SK-N-SH treated with all-trans-retinoic acid at 6 μM for 48 hours (cell line): Measurements from ENCODE around the gene SH3RF1.

ENCODE experiments used
- ATAC-seq: fragments of 200-7000 bp; cut with Tn5 transposase; 3 replicates; pipeline ENCODE4 v1.9.1; 2020; ENCODE audit warnings: mild to moderate bottlenecking, moderate library complexity
- ARNTL ChIP-seq: fragments of 450-650 bp; formaldehyde crosslinking; IDR thresholded peaks from 2 replicates; pipeline ENCODE4 v1.5.0; 2020; ENCODE audit warnings: low read depth, mild to moderate bottlenecking, moderate library complexity, borderline replicate concordance
- BACH2 ChIP-seq: fragments of 250-450 bp; sonication (Bioruptor Pico); IDR thresholded peaks from 2 replicates; pipeline ENCODE4 v1.9.0; 2021; ENCODE audit warnings: mild to moderate bottlenecking, borderline replicate concordance
- CSDC2 ChIP-seq: fragments of 250-450 bp; sonication (Bioruptor Pico); IDR thresholded peaks from 2 replicates; pipeline ENCODE4 v1.5.0; 2020; ENCODE audit warnings: mild to moderate bottlenecking, moderate library complexity
- ESRRG ChIP-seq: fragments of 250-450 bp; sonication (Bioruptor Pico); IDR thresholded peaks from 2 replicates; pipeline ENCODE4 v1.6.1; 2021; ENCODE audit warnings: mild to moderate bottlenecking
- GLIS3 ChIP-seq: fragments of 250-450 bp; sonication (Bioruptor Pico); IDR thresholded peaks from 2 replicates; pipeline ENCODE4 v1.5.0; 2020; ENCODE audit warnings: mild to moderate bottlenecking, moderate library complexity
- ISL1 ChIP-seq: fragments of 250-450 bp; sonication (Bioruptor Pico); IDR thresholded peaks from 2 replicates; pipeline ENCODE4 v2.1.2; 2022; ENCODE audit warnings: mild to moderate bottlenecking, moderate library complexity
- OSR1 ChIP-seq: fragments of 250-450 bp; sonication (Bioruptor Pico); IDR thresholded peaks from 2 replicates; pipeline ENCODE4 v1.8.0; 2022; ENCODE audit warnings: moderate library complexity, mild to moderate bottlenecking, inconsistent platforms
- PPARA ChIP-seq: fragments of 250-450 bp; sonication (Bioruptor Pico); IDR thresholded peaks from 2 replicates; pipeline ENCODE4 v1.5.0; 2020; ENCODE audit warnings: mild to moderate bottlenecking, borderline replicate concordance
- RARB ChIP-seq: fragments of 250-450 bp; sonication (Bioruptor Pico); IDR thresholded peaks from 2 replicates; pipeline ENCODE4 v1.8.0; 2021; ENCODE audit warnings: mild to moderate bottlenecking, moderate library complexity
- SNAI2 ChIP-seq: fragments of 250-450 bp; sonication (Bioruptor Pico); IDR thresholded peaks from 2 replicates; pipeline ENCODE4 v1.5.0; 2020; ENCODE audit warnings: mild to moderate bottlenecking, moderate library complexity
- TCF4 ChIP-seq: fragments of 250-450 bp; sonication (Bioruptor Pico); IDR thresholded peaks from 2 replicates; pipeline ENCODE4 v1.8.0; 2021; ENCODE audit warnings: mild to moderate bottlenecking, moderate library complexity, borderline replicate concordance
- TOX ChIP-seq: fragments of 250-450 bp; sonication (Bioruptor Pico); IDR thresholded peaks from 2 replicates; pipeline ENCODE4 v1.8.0; 2021; ENCODE audit warnings: mild to moderate bottlenecking, moderate library complexity, borderline replicate concordance
- ZC3H10 ChIP-seq: fragments of 250-450 bp; sonication (Bioruptor Pico); IDR thresholded peaks from 2 replicates; pipeline ENCODE4 v1.5.1; 2021; ENCODE audit warnings: mild to moderate bottlenecking, moderate library complexity
- ZFP30 ChIP-seq: fragments of 450-650 bp; formaldehyde crosslinking; IDR thresholded peaks from 2 replicates; pipeline ENCODE4 v1.5.0; 2022; ENCODE audit warnings: mild to moderate bottlenecking, moderate library complexity
- ZNF565 ChIP-seq: fragments of 450-650 bp; formaldehyde crosslinking; conservative IDR thresholded peaks from 2 replicates; pipeline ENCODE4 v1.5.0; 2020; ENCODE audit warnings: low read depth, mild to moderate bottlenecking, moderate library complexity
- ZNF8 ChIP-seq: fragments of 450-650 bp; formaldehyde crosslinking; IDR thresholded peaks from 2 replicates; pipeline ENCODE4 v1.5.0; 2020; ENCODE audit warnings: mild to moderate bottlenecking, moderate library complexity
- TF ChIP-seq, protein P1 (sequence below): fragments of 250-450 bp; sonication (Bioruptor Pico); IDR thresholded peaks from 2 replicates; pipeline ENCODE4 v1.5.1; 2021; ENCODE audit warnings: mild to moderate bottlenecking, moderate library complexity
- TF ChIP-seq, protein P2 (sequence below): fragments of 250-450 bp; sonication (Bioruptor Pico); IDR thresholded peaks from 2 replicates; pipeline ENCODE4 v1.8.0; 2020; ENCODE audit warnings: mild to moderate bottlenecking, moderate library complexity, borderline replicate concordance
- TF ChIP-seq, protein P3 (sequence below): fragments of 250-450 bp; sonication (Bioruptor Pico); IDR thresholded peaks from 2 replicates; pipeline ENCODE4 v1.8.0; 2021; ENCODE audit warnings: low read depth, mild to moderate bottlenecking, moderate library complexity, borderline replicate concordance
- TF ChIP-seq, protein P4 (sequence below): fragments of 250-450 bp; sonication (Bioruptor Pico); IDR thresholded peaks from 2 replicates; pipeline ENCODE4 v1.5.1; 2020; ENCODE audit warnings: low read depth, mild to moderate bottlenecking, moderate library complexity

SH3RF1 gene

DNA sequence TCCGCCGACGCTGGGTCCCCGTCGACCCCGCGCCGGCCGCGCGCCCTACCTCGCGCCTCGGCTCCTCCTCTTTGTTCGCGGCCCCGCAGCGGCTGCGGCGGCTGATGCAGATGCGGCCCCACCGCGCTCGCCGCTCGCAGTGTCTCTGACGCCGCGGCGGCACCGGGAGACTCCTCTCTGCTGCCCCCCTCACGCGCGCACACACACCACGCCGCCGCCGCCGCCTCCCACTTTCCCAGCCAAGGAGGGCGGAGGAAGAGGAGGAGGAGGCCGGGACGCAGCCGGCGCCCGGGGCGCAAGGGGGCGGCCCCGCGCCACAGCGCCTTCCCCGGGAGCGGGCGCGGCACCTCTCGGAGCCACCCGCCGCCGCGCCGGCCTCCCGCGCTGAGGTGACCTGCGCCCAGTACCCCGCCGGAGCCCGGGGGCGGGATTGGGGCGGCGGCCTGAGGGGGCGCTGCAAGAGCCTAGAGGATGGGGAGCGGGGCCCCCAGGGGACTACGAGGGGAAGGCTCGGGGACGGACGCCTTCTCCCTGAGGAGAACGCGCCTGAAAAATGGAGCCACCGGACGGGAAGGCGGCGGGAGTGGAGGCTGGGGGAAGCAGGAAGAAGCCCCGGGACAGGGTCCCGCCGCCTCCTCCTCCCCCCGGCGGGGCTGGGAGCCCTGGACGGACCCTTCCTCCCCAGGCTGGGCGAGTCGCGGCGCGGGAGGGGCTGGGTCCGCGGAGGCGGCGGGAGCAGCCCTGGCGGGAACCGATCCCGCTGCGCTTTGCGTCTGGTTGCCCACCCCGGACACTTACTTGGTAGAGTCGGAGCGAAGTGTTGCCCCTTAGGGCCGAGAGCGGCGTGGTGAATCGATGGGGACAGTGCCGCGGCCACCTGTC, at the start of gene SH3RF1:
Gene SH3RF1, minus strand, starts transcription at position 147 of the 882 bp plus-strand sequence. CDS start 1,744 bp downstream, outside the sequence.
- ATAC-seq, result peak; percentile 77

DNA sequence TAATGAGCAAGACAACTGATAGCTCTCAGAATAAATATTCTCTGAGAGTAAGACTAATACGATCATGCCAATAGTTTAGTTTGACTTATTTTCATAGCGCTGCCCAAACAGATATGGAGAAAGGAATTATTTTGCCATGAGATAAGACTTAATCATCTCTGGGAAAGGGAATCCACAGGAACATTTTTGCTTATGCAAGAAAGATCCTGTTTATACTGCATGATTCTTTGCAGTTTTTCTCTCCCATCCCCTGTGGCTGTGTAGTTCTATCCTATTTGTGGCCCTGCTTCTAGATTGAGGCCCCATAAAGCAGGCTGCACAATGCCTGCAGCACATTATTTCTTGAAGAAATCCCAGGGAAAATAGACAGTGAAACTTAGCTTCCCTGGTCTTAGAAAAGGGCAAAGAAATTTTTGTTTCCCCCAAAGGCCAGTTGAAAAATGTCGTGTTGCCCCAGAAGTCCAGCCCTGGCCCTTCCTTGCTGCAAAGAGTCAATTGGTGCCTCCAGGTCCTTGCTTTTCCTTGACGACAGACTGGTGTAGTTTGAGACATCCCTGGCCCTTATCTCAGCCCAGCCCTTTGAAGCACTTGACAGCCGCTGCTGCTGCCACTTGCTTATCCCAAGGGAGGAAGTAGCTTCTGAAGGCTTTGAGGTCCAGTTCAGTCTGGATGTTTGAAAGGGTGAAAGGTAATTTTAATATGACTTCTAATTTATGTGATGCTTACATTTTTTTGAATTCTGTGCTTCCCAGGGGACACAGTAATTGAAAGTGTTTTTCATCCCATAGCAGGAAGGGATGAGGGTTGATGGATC, 45.0 kb upstream of the SH3RF1 start:
- ATAC-seq, result peak; percentile 66
- no peak for TF ChIP-seq ZNF8 (CRISPR knock-in tag)
- TF ChIP-seq, protein P1, sequence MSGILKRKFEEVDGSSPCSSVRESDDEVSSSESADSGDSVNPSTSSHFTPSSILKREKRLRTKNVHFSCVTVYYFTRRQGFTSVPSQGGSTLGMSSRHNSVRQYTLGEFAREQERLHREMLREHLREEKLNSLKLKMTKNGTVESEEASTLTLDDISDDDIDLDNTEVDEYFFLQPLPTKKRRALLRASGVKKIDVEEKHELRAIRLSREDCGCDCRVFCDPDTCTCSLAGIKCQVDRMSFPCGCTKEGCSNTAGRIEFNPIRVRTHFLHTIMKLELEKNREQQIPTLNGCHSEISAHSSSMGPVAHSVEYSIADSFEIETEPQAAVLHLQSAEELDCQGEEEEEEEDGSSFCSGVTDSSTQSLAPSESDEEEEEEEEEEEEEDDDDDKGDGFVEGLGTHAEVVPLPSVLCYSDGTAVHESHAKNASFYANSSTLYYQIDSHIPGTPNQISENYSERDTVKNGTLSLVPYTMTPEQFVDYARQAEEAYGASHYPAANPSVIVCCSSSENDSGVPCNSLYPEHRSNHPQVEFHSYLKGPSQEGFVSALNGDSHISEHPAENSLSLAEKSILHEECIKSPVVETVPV (CRISPR knock-in tag), result no peak
- TF ChIP-seq ZNF565 (CRISPR knock-in tag), result no peak
- no peak for TF ChIP-seq ISL1 (CRISPR knock-in tag)
- TF ChIP-seq BACH2 (CRISPR knock-in tag), result no peak
- no peak for TF ChIP-seq RARB (CRISPR knock-in tag)
- TF ChIP-seq OSR1 (CRISPR knock-in tag), result no peak
- TF ChIP-seq ZFP30 (CRISPR knock-in tag), result no peak
- TF ChIP-seq TOX (CRISPR knock-in tag), result no peak
- TF ChIP-seq, all 23 proteins: peak for 0

More for the DNA sequence above, at the start of gene SH3RF1:
- TF ChIP-seq ESRRG (CRISPR knock-in tag) (no peak), ZC3H10 (CRISPR knock-in tag) (no peak), SNAI2 (CRISPR knock-in tag) (no peak)
- TF ChIP-seq, protein P2, sequence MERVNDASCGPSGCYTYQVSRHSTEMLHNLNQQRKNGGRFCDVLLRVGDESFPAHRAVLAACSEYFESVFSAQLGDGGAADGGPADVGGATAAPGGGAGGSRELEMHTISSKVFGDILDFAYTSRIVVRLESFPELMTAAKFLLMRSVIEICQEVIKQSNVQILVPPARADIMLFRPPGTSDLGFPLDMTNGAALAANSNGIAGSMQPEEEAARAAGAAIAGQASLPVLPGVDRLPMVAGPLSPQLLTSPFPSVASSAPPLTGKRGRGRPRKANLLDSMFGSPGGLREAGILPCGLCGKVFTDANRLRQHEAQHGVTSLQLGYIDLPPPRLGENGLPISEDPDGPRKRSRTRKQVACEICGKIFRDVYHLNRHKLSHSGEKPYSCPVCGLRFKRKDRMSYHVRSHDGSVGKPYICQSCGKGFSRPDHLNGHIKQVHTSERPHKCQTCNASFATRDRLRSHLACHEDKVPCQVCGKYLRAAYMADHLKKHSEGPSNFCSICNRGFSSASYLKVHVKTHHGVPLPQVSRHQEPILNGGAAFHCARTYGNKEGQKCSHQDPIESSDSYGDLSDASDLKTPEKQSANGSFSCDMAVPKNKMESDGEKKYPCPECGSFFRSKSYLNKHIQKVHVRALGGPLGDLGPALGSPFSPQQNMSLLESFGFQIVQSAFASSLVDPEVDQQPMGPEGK, result peak; percentile 40; the same call in 1 of the 2 replicates

DNA sequence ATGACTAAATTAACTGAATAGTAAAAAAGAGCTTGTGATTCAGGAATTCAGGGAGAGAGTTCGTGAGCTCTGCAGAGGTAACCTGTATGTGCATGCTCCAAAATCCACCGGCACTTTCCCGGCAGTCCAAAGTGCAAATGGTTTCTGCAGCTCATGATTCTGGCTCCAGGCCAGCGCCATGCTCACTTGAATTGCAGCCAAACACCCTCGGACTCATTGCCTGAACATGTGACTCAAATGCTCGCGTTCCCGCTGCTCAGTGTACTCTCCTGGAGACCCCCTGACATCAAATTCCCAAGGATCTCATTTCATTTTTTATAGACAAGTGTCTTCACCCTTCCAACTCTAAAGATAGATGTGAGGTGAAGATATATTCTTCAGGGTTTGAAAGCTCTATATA, 44.1 kb upstream of the SH3RF1 start:
- TF ChIP-seq, protein P3, sequence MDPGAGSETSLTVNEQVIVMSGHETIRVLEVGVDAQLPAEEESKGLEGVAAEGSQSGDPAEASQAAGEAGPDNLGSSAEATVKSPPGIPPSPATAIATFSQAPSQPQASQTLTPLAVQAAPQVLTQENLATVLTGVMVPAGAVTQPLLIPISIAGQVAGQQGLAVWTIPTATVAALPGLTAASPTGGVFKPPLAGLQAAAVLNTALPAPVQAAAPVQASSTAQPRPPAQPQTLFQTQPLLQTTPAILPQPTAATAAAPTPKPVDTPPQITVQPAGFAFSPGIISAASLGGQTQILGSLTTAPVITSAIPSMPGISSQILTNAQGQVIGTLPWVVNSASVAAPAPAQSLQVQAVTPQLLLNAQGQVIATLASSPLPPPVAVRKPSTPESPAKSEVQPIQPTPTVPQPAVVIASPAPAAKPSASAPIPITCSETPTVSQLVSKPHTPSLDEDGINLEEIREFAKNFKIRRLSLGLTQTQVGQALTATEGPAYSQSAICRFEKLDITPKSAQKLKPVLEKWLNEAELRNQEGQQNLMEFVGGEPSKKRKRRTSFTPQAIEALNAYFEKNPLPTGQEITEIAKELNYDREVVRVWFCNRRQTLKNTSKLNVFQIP (CRISPR knock-in tag), result no peak
- no peak for TF ChIP-seq CSDC2
- no peak for TF ChIP-seq ISL1 (CRISPR knock-in tag)
- 0 out of 2 replicates have a peak, but pooled peaks have one; percentile 2 for TF ChIP-seq TOX (CRISPR knock-in tag)
- no peak for TF ChIP-seq ZNF8 (CRISPR knock-in tag)
- TF ChIP-seq PPARA (CRISPR knock-in tag), result no peak
- ATAC-seq, result peak; percentile 63

DNA sequence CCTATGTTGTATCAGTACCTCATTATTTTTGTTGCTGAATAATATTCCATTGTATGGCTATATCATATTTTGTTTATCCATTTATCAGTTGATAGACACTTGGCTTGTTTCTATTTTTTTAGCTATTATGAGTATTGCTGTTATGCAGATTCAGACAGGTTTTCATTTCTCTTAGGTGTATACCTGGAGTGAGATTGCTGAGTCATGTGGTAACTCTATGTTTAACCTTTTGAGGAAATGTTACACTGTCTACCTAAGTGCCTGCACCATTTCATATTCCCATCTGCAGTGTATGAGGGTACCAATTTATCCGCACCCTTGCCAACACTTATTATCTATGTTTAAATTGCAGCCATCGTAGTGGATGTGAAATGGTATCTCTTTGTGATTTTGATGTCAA, 43.0 kb upstream of the SH3RF1 start:
- TF ChIP-seq ESRRG (CRISPR knock-in tag) (no peak), OSR1 (CRISPR knock-in tag) (no peak), TOX (CRISPR knock-in tag) (no peak), ZFP30 (CRISPR knock-in tag) (no peak), BACH2 (CRISPR knock-in tag) (no peak)
- ATAC-seq, result no peak

DNA sequence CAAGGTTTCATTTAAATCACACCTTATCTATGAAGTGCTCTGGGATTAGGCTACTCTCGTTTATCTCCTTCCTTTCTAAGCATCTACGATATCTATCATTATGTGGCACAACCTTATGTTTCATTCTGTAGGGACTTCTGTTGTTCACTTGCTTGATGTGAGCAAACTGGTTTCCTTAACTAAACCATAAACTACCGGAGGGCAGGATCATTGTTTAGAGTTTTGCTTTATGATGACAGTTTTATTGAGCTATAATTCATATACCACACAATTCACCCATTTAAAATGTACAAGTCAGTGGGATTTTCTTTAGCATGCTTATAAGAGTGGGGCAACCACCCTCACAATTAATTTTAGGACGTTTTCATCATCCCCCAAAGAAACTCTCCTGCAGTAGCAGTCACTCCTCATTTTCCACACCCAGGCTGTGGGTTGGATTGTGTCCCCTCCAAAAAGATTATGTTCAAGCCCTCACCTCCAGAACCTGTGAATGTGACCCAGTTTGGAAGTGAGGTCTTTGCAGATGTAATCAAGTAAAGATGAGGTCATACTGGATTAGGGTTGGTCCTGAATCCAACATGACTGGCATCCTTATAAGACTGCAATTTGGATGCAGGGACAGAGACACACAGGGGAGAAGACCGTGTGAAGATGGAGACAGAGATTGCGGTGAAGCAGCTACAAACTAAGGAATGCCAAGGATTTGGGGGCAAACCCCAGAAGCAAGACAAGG, 42.1 kb upstream of the SH3RF1 start:
- ATAC-seq, result no peak
- TF ChIP-seq GLIS3 (CRISPR knock-in tag) (no peak), ZC3H10 (CRISPR knock-in tag) (no peak), CSDC2 (no peak), ZNF565 (CRISPR knock-in tag) (no peak), OSR1 (CRISPR knock-in tag) (no peak), SNAI2 (CRISPR knock-in tag) (no peak), RARB (CRISPR knock-in tag) (no peak), TCF4 (CRISPR knock-in tag) (no peak), ARNTL (no peak)
- TF ChIP-seq, protein P4, sequence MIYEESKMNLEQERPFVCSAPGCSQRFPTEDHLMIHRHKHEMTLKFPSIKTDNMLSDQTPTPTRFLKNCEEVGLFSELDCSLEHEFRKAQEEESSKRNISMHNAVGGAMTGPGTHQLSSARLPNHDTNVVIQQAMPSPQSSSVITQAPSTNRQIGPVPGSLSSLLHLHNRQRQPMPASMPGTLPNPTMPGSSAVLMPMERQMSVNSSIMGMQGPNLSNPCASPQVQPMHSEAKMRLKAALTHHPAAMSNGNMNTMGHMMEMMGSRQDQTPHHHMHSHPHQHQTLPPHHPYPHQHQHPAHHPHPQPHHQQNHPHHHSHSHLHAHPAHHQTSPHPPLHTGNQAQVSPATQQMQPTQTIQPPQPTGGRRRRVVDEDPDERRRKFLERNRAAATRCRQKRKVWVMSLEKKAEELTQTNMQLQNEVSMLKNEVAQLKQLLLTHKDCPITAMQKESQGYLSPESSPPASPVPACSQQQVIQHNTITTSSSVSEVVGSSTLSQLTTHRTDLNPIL (CRISPR knock-in tag), result no peak
- TF ChIP-seq, protein P3 (CRISPR knock-in tag), result no peak
